Transverse colon (tissue), 3 donors: Measurements from ENCODE around the gene ERF.

ENCODE experiments used
- POLR2A ChIP-seq: fragments of 450-650 bp; IDR thresholded peaks from one replicate; pipeline ENCODE4 v1.6.1; 2016; ENCODE audit warnings: antibody characterized with exemption, mild to moderate bottlenecking, moderate library complexity
- TF ChIP-seq, protein P1 (sequence below), 5 experiments: fragments of 200-600 bp in 3 of 5; fragments of 450-650 bp in 2 of 5; sonication (generic) in 3 of 5; IDR thresholded peaks; 1 replicate in 2 of 5; 2 replicates in 3 of 5; pipeline ENCODE4 v1.5.1; 2016 to 2017; ENCODE audit warnings: antibody characterized with exemption in 5 of 5, inconsistent platforms in 3 of 5, mild to moderate bottlenecking in 2 of 5, moderate library complexity in 1 of 5

DNA sequence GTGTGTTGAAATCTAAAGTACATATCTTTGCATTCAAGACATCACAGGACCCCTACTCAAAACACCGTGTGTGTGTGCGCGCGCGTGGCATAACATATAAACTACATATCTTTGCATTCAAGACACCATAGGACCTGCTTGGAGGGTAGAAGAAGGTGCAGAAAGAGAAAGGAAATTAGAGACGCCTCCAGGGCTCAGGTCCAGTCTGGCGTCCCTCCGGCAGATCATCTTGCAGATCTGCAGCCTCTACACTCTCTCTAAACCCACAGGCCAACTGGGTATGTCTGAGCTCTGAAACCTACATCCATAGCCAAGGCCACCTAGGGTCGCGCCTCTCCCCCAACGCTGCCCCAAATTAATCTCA lies 48.2 kb upstream of the ERF start:
- TF ChIP-seq, protein P1, sequence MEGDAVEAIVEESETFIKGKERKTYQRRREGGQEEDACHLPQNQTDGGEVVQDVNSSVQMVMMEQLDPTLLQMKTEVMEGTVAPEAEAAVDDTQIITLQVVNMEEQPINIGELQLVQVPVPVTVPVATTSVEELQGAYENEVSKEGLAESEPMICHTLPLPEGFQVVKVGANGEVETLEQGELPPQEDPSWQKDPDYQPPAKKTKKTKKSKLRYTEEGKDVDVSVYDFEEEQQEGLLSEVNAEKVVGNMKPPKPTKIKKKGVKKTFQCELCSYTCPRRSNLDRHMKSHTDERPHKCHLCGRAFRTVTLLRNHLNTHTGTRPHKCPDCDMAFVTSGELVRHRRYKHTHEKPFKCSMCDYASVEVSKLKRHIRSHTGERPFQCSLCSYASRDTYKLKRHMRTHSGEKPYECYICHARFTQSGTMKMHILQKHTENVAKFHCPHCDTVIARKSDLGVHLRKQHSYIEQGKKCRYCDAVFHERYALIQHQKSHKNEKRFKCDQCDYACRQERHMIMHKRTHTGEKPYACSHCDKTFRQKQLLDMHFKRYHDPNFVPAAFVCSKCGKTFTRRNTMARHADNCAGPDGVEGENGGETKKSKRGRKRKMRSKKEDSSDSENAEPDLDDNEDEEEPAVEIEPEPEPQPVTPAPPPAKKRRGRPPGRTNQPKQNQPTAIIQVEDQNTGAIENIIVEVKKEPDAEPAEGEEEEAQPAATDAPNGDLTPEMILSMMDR (IDR thresholded peaks at IDR 0.05) = no peak
- TF ChIP-seq POLR2A = no peak
